Endothelial cell (in vitro differentiated cells): ENCODE results near the gene CEP295NL. TPM values are rescaled to one million over a fixed set of nuclear protein-coding genes. Genes with fewer than 3 reads are reported as not detected.
"Not testable (repeated sequence)": the region's sequence is repeated elsewhere in the genome, so short reads cannot be mapped to it uniquely, and the experiment has no call there.

ENCODE experiments used
- DNase-seq: peaks from one replicate; pipeline ENCODE4 v3.0.0; 2021; ENCODE audit warnings: low spot score
- H3K27ac Mint-ChIP-seq: one replicate; pipeline ENCODE4 v1.8.0; 2021; ENCODE audit warnings: mixed read lengths, inconsistent platforms; ENCODE audit not compliant: unreplicated experiment
- H3K27me3 Mint-ChIP-seq: one replicate; pipeline ENCODE4 v1.8.0; 2021; ENCODE audit warnings: mild to moderate bottlenecking, moderate library complexity, mixed read lengths, inconsistent platforms; ENCODE audit not compliant: unreplicated experiment
- H3K36me3 Mint-ChIP-seq: one replicate; pipeline ENCODE4 v1.8.0; 2021; ENCODE audit warnings: mild to moderate bottlenecking, low read depth, mixed read lengths, inconsistent platforms; ENCODE audit not compliant: unreplicated experiment
- H3K4me1 Mint-ChIP-seq: one replicate; pipeline ENCODE4 v1.8.0; 2021; ENCODE audit warnings: mild to moderate bottlenecking, mixed read lengths, inconsistent platforms; ENCODE audit not compliant: unreplicated experiment
- H3K4me3 Mint-ChIP-seq: one replicate; pipeline ENCODE4 v1.8.0; 2021; ENCODE audit warnings: mild to moderate bottlenecking, mixed read lengths, inconsistent platforms; ENCODE audit not compliant: unreplicated experiment
- H3K9me3 Mint-ChIP-seq: one replicate; pipeline ENCODE4 v1.8.0; 2021; ENCODE audit warnings: mixed read lengths, inconsistent platforms; ENCODE audit not compliant: unreplicated experiment
- CTCF ChIP-seq: fragments of 200-600 bp; sonication (generic); IDR thresholded peaks from one replicate; pipeline ENCODE4 v1.5.0; 2021; ENCODE audit warnings: antibody characterized with exemption; ENCODE audit not compliant: unreplicated experiment
- total RNA-seq: library from RNA; stranded (reverse); fragmentation: NEBNext Ultra II Directional; extraction: Animal tissue kit (Norgen Biotek cat#: 25700); gene quantifications from one replicate; pipeline ENCODE4 v1.2.1, GENCODE V29; 2021; ENCODE audit not compliant: unreplicated experiment

CEP295NL gene
- total RNA-seq, 1 donor from 2014 or later, result 1.4 TPM

GRCh38 chr17:78879635-78880186, 23.3 kb downstream of the CEP295NL start:
- Mint-ChIP-seq H3K4me1 (peaks cover 32% of the 10 kb centered on the region), H3K27me3 (peaks cover 15% of the 10 kb centered on the region), H3K4me3 (no peak overlapping the region), H3K36me3 (peaks cover 6% of the 10 kb centered on the region), H3K27ac (no peak overlapping the region), H3K9me3 (no peaks in the 10 kb centered on the region)
- DNase-seq, result no peak
- no peak for TF ChIP-seq CTCF

GRCh38 chr17:78878871-78879527, 24.0 kb downstream of the CEP295NL start:
- DNase-seq, result no peak

GRCh38 chr17:78878261-78878660, 24.7 kb downstream of the CEP295NL start:
- Mint-ChIP-seq H3K27me3 (peaks cover 15% of the 10 kb centered on the region), H3K36me3 (peaks cover 6% of the 10 kb centered on the region), H3K9me3 (no peaks in the 10 kb centered on the region), H3K4me3 (no peak overlapping the region), H3K4me1 (peaks cover 28% of the 10 kb centered on the region), H3K27ac (no peak overlapping the region)
- no peak for DNase-seq
- no peak for TF ChIP-seq CTCF

More at GRCh38 chr17:78878871-78879527, 24.0 kb downstream of the CEP295NL start:
- no peak overlapping the region for H3K27ac Mint-ChIP-seq
- H3K9me3 Mint-ChIP-seq, result no peaks in the 10 kb centered on the region
- H3K27me3 Mint-ChIP-seq, result peaks cover 15% of the 10 kb centered on the region
- no peak overlapping the region for H3K4me3 Mint-ChIP-seq
- H3K36me3 Mint-ChIP-seq, result peaks cover 6% of the 10 kb centered on the region
- no peak for TF ChIP-seq CTCF
- H3K4me1 Mint-ChIP-seq, result peaks cover 32% of the 10 kb centered on the region

- DNase-seq, H3K4me3 Mint-ChIP-seq, H3K36me3 Mint-ChIP-seq, H3K9me3 Mint-ChIP-seq: not testable (repeated sequence)
- H3K4me1 Mint-ChIP-seq, result peaks cover 22% of the 10 kb centered on the region
- peak overlapping the region; percentile 76 for H3K27ac Mint-ChIP-seq
- H3K27me3 Mint-ChIP-seq, result peaks cover 11% of the 10 kb centered on the region
Measured at GRCh38 chr17:78876954-78877517, 26.0 kb downstream of the CEP295NL start.

- DNase-seq, result no peak
- peaks cover 22% of the 10 kb centered on the region for H3K4me1 Mint-ChIP-seq
- H3K4me3 Mint-ChIP-seq, result no peak overlapping the region
- H3K27me3 Mint-ChIP-seq, result peaks cover 9% of the 10 kb centered on the region
- peak overlapping the region; percentile 91 for H3K27ac Mint-ChIP-seq
- H3K36me3 Mint-ChIP-seq, result peaks cover 6% of the 10 kb centered on the region
- TF ChIP-seq CTCF, result no peak
- no peaks in the 10 kb centered on the region for H3K9me3 Mint-ChIP-seq
Measured at GRCh38 chr17:78876094-78876597, 26.9 kb downstream of the CEP295NL start.
